Posterior cingulate gyrus (tissue), 11 donors: Measurements from ENCODE around the gene AVL9.
"Not testable (repeated sequence)": the region's sequence is repeated elsewhere in the genome, so short reads cannot be mapped to it uniquely, and the experiment has no call there.

ENCODE experiments used
- DNase-seq, 10 donors: peaks; one replicate each; pipeline versions ENCODE4 v3.0.0 to v3.0.0-alpha.2; 2020 to 2021; ENCODE audit warnings: mixed read lengths in 3 of 10
- intact Hi-C: fragments of 100-400 bp; cut with DNase I; formaldehyde crosslinking; loops from one replicate; pipeline ENCODE4 v1.15.1; 2023

Gene AVL9

GRCh38 chr7:32495298-32496051, at the start of gene AVL9:
TSS of gene AVL9 (plus strand) at chr7:32495489. CDS start at chr7:32495710, 221 bp downstream.
- intact Hi-C loops: loop anchor here (5.0 kb wide), 2 partner anchors 77 to 567 kb away; partner anchors contain the start of gene NT5C3A
- peak; percentile 94 to 100 (median 98) for DNase-seq

GRCh38 chr7:32447218-32447617, 48.1 kb upstream of the AVL9 start:
- intact Hi-C loops: no loop called here
- DNase-seq: no peak

- DNase-seq: no peak
- intact Hi-C loops: no loop called here
Measured at GRCh38 chr7:32453341-32454011, 41.8 kb upstream of the AVL9 start.

GRCh38 chr7:32458025-32458424, 37.3 kb upstream of the AVL9 start:
- peak in 1 of 10 donors; percentile 59 for DNase-seq
- intact Hi-C loops: no loop called here

- intact Hi-C loops: no loop called here
- DNase-seq: no peak
Measured at GRCh38 chr7:32459788-32460187, 35.5 kb upstream of the AVL9 start.

- intact Hi-C loops: no loop called here
- DNase-seq: no peak
Measured at GRCh38 chr7:32461484-32461883, 33.8 kb upstream of the AVL9 start.

- intact Hi-C loops: no loop called here
- DNase-seq: no peak
Measured at GRCh38 chr7:32462451-32462850, 32.8 kb upstream of the AVL9 start.

GRCh38 chr7:32462977-32463376, 32.3 kb upstream of the AVL9 start:
- intact Hi-C loops: no loop called here
- no peak for DNase-seq

GRCh38 chr7:32464641-32465416, 30.5 kb upstream of the AVL9 start:
- DNase-seq, intact Hi-C loops: not testable (repeated sequence)

GRCh38 chr7:32470004-32470403, 25.3 kb upstream of the AVL9 start:
- DNase-seq, intact Hi-C loops: not testable (repeated sequence)

GRCh38 chr7:32470871-32471270, 24.4 kb upstream of the AVL9 start:
- intact Hi-C loops: no loop called here
- DNase-seq: no peak

- intact Hi-C loops: no loop called here
- no peak for DNase-seq
Measured at GRCh38 chr7:32472015-32472414, 23.3 kb upstream of the AVL9 start.

GRCh38 chr7:32474008-32474407, 21.3 kb upstream of the AVL9 start:
- no peak for DNase-seq
- intact Hi-C loops: no loop called here

- intact Hi-C loops: no loop called here
- DNase-seq: no peak
Measured at GRCh38 chr7:32476816-32477648, 18.3 kb upstream of the AVL9 start.

GRCh38 chr7:32477649-32477980, 17.7 kb upstream of the AVL9 start:
- intact Hi-C loops: no loop called here
- no peak for DNase-seq

- DNase-seq: no peak
- intact Hi-C loops: loop anchor here (2.0 to 10.0 kb wide), 2 partner anchors 269 to 735 kb away; no protein-coding TSS in a partner anchor
Measured at GRCh38 chr7:32479574-32480200, 15.6 kb upstream of the AVL9 start.

- intact Hi-C loops: loop anchor here (10.0 kb wide), 1 partner anchor 736 kb away; no protein-coding TSS in a partner anchor
- no peak for DNase-seq
Measured at GRCh38 chr7:32481176-32481575, 14.1 kb upstream of the AVL9 start.

GRCh38 chr7:32481921-32482320, 13.4 kb upstream of the AVL9 start:
- no peak for DNase-seq
- intact Hi-C loops: loop anchor here (10.0 kb wide), 1 partner anchor 737 kb away; no protein-coding TSS in a partner anchor

- intact Hi-C loops: loop anchor here (10.0 kb wide), 1 partner anchor 745 kb away; no protein-coding TSS in a partner anchor
- no peak for DNase-seq
Measured at GRCh38 chr7:32489788-32490126, 5.5 kb upstream of the AVL9 start.
